ENCODE results near the gene VARS2. TPM values are rescaled to one million over a fixed set of nuclear protein-coding genes. Genes with fewer than 3 reads are reported as not detected.
"Not testable (repeated sequence)": the region's sequence is repeated elsewhere in the genome, so short reads cannot be mapped to it uniquely, and the experiment has no call there.

VARS2 gene
- total RNA-seq, 1 experiment from 2014 or later: 68.2 TPM

DNA sequence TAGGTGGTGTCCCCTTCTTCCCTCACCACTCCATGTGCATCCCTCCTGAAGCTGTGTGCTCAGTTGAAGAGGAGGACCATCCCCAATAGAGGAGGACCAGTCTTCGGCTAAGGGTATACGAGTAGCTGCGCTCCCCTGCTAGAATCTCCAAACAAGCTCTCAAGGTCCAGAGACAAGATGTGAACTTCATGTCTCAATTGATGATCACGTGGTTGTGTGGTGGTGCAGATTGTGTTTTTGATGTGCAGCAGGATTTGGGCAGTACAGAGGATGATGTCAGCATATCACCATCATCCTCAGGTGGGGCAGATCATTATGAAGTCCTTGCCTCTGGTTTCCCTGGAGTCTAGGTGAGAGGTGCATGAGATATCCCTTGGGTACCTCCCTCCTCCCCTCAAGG, 49.7 kb upstream of the VARS2 start:
- H3K27me3 ChIP-seq (ENCODE audit: insufficient read depth, low read length): no peaks in the 10 kb centered on the region
- no peak overlapping the region for H3K4ac ChIP-seq (ENCODE audit: low read depth, low read length)
- H3K9ac ChIP-seq (ENCODE audit: extremely low read depth, insufficient read length, low read length): no peak overlapping the region
- no peak overlapping the region for H2BK20ac ChIP-seq (ENCODE audit: low read depth, low read length, poor library complexity, severe bottlenecking)
- no peaks in the 10 kb centered on the region for H4K20me1 ChIP-seq (ENCODE audit: control insufficient read depth, insufficient read depth, insufficient read length)
- no peak overlapping the region for H2BK5ac ChIP-seq (ENCODE audit: insufficient read length, low read length)
- no peaks in the 10 kb centered on the region for H3K79me1 ChIP-seq (ENCODE audit: insufficient read depth, low read depth, low read length, poor library complexity, severe bottlenecking)
- no peak overlapping the region for H3K14ac ChIP-seq (ENCODE audit: insufficient read depth, low read length)
- H3K4me2 ChIP-seq (ENCODE audit: insufficient read depth, insufficient read length, low read length): no peak overlapping the region
- H3K4me1 ChIP-seq (ENCODE audit: insufficient read depth, low read length): no peaks in the 10 kb centered on the region
- peaks cover 0 to 3% of the 10 kb centered on the region in 2 experiments; a peak in 1 of 4 replicates for H3K4me1 Mint-ChIP-seq
- H2AFZ ChIP-seq (ENCODE audit: low read length): no peak overlapping the region
- no peak overlapping the region for H4K8ac ChIP-seq (replicated peaks; ENCODE audit: insufficient read length, low read depth, low read length)
- H3K27ac Mint-ChIP-seq: no peak overlapping the region
- TF ChIP-seq, protein P1, sequence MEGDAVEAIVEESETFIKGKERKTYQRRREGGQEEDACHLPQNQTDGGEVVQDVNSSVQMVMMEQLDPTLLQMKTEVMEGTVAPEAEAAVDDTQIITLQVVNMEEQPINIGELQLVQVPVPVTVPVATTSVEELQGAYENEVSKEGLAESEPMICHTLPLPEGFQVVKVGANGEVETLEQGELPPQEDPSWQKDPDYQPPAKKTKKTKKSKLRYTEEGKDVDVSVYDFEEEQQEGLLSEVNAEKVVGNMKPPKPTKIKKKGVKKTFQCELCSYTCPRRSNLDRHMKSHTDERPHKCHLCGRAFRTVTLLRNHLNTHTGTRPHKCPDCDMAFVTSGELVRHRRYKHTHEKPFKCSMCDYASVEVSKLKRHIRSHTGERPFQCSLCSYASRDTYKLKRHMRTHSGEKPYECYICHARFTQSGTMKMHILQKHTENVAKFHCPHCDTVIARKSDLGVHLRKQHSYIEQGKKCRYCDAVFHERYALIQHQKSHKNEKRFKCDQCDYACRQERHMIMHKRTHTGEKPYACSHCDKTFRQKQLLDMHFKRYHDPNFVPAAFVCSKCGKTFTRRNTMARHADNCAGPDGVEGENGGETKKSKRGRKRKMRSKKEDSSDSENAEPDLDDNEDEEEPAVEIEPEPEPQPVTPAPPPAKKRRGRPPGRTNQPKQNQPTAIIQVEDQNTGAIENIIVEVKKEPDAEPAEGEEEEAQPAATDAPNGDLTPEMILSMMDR (conservative IDR thresholded peaks at IDR 0.05): no peak
- DNase-seq: no peak
- H3K9me3 ChIP-seq (ENCODE audit: control insufficient read depth, low read depth, low read length): peaks cover 6% of the 10 kb centered on the region
- no peak overlapping the region for H3T11ph ChIP-seq (ENCODE audit: low read length)
- H3K36me3 Mint-ChIP-seq (ENCODE audit: insufficient read depth in 1 of 3, low read depth in 3 of 3): peaks cover 16 to 38% (median 31%) of the 10 kb centered on the region in 3 experiments
- H2BK12ac ChIP-seq (ENCODE audit: insufficient read length, low read depth, low read length): no peak overlapping the region
- no peak overlapping the region for H3K23ac ChIP-seq (ENCODE audit: insufficient read length, low read depth, low read length)
- no peaks in the 10 kb centered on the region for H3K23me2 ChIP-seq (ENCODE audit: insufficient read length, low read depth, low read length, poor library complexity, severe bottlenecking)
- H3K56ac ChIP-seq (ENCODE audit: insufficient read length, low read depth, low read length): no peak overlapping the region
- no peak overlapping the region for H4K5ac ChIP-seq (ENCODE audit: insufficient read length, low read depth, low read length)
- H4K91ac ChIP-seq (ENCODE audit: insufficient read length, low read depth, low read length): no peak overlapping the region
- H2AK5ac ChIP-seq (ENCODE audit: insufficient read length, low read length): no peak overlapping the region
- H3K9me3 Mint-ChIP-seq: peaks cover 37 to 41% of the 10 kb centered on the region in 2 experiments
- H2BK120ac ChIP-seq (ENCODE audit: low read depth, low read length, poor library complexity, severe bottlenecking): no peak overlapping the region
- H2BK15ac ChIP-seq (ENCODE audit: low read depth, low read length): no peak overlapping the region
- WGBS (ENCODE audit: extremely low coverage, insufficient read length, low lambda C conversion rate): no CpG with 5 or more reads among the region's 4 CpGs
- H3K79me2 ChIP-seq (ENCODE audit: insufficient read depth, low read length): no peaks in the 10 kb centered on the region
- no peak overlapping the region for H3K18ac ChIP-seq (ENCODE audit: insufficient read length, low read depth, low read length)
- H3K27me3 Mint-ChIP-seq (ENCODE audit: low read depth): peaks cover 9% of the 10 kb centered on the region
- no peak overlapping the region for H3K27ac ChIP-seq (ENCODE audit: insufficient read length, low read depth, low read length)
- H3K4me3 Mint-ChIP-seq: no peak overlapping the region

DNA sequence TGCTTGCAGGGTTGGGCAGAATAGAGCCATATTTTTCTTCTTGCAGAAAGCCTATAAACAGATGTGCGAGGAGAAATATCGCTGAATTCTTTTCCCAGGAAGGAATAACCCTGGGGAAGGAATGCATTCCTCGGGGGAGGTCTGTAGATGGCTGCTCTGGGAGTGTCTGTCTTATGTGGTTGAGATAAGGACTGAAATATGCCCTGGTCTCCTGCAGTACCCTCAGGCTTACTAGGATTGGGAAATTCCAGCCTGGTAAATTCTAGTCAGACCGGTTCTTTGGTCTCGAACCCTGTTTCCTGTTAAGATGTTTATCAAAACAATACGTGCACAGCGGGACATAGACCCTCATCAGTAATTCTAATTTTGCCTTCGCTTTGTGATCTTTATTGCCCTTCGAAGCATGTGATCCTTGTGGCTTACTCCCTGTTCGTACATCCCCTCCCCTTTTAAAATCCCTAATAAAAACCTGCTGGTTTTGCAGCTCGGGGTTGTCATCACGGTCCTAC, 44.7 kb upstream of the VARS2 start:
- H2BK20ac ChIP-seq (ENCODE audit: low read depth, low read length, poor library complexity, severe bottlenecking); H3K4me1 Mint-ChIP-seq; H3K27me3 ChIP-seq (ENCODE audit: insufficient read depth, low read length): not testable (repeated sequence)

More for the DNA sequence above, 44.7 kb upstream of the VARS2 start:
- not testable (repeated sequence) for H3K18ac ChIP-seq (ENCODE audit: insufficient read length, low read depth, low read length); H3K4ac ChIP-seq (ENCODE audit: low read depth, low read length); H3K23ac ChIP-seq (ENCODE audit: insufficient read length, low read depth, low read length); H3T11ph ChIP-seq (ENCODE audit: low read length); H3K4me3 Mint-ChIP-seq; H4K91ac ChIP-seq (ENCODE audit: insufficient read length, low read depth, low read length); DNase-seq; H2BK5ac ChIP-seq (ENCODE audit: insufficient read length, low read length); H2AFZ ChIP-seq (ENCODE audit: low read length); H4K20me1 ChIP-seq (ENCODE audit: control insufficient read depth, insufficient read depth, insufficient read length); H3K56ac ChIP-seq (ENCODE audit: insufficient read length, low read depth, low read length); H4K8ac ChIP-seq (replicated peaks; ENCODE audit: insufficient read length, low read depth, low read length); H3K79me2 ChIP-seq (ENCODE audit: insufficient read depth, low read length); H2AK5ac ChIP-seq (ENCODE audit: insufficient read length, low read length); H3K79me1 ChIP-seq (ENCODE audit: insufficient read depth, low read depth, low read length, poor library complexity, severe bottlenecking); H4K5ac ChIP-seq (ENCODE audit: insufficient read length, low read depth, low read length); H3K9ac ChIP-seq (ENCODE audit: extremely low read depth, insufficient read length, low read length); H3K4me2 ChIP-seq (ENCODE audit: insufficient read depth, insufficient read length, low read length); H3K27ac Mint-ChIP-seq; H2BK12ac ChIP-seq (ENCODE audit: insufficient read length, low read depth, low read length); H2BK15ac ChIP-seq (ENCODE audit: low read depth, low read length); H3K4me1 ChIP-seq (ENCODE audit: insufficient read depth, low read length); H2BK120ac ChIP-seq (ENCODE audit: low read depth, low read length, poor library complexity, severe bottlenecking); H3K14ac ChIP-seq (ENCODE audit: insufficient read depth, low read length); H3K27me3 Mint-ChIP-seq (ENCODE audit: low read depth); H3K23me2 ChIP-seq (ENCODE audit: insufficient read length, low read depth, low read length, poor library complexity, severe bottlenecking); H3K27ac ChIP-seq (ENCODE audit: insufficient read length, low read depth, low read length)
- no CpG with 5 or more reads among the region's 12 CpGs for WGBS (ENCODE audit: extremely low coverage, insufficient read length, low lambda C conversion rate)
- peaks cover 34 to 62% (median 34%) of the 10 kb centered on the region in 3 experiments for H3K36me3 Mint-ChIP-seq (ENCODE audit: insufficient read depth in 1 of 3, low read depth in 3 of 3)
- H3K9me3 Mint-ChIP-seq: peaks cover 58 to 59% of the 10 kb centered on the region in 2 experiments
- peaks cover 14% of the 10 kb centered on the region for H3K9me3 ChIP-seq (ENCODE audit: control insufficient read depth, low read depth, low read length)
